Activated T-cell treated with anti-CD3 and anti-CD28 coated beads for 4 hours (primary cell): ENCODE measurements around the gene CFHR4.
"Not testable (repeated sequence)": the region's sequence is repeated elsewhere in the genome, so short reads cannot be mapped to it uniquely, and the experiment has no call there.

ENCODE experiments used
- DNase-seq: peaks from one replicate; pipeline ENCODE4 v3.0.0-alpha.2; 2020

Gene CFHR4

DNA sequence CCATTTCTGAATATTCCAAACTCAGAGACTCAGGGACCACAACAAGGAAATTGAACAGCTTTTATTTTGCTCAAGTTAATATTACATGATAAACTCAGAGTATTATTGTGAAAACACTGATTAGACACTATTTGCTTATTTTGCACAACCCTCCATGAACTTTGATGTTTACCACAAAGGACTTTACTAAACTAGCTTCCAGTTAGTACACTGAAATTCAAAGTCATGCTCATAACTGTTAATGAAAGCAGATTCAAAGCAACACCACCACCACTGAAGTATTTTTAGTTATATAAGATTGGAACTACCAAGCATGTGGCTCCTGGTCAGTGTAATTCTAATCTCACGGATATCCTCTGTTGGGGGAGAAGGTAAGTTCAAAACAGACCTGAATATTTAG is 55.7 kb downstream of the CFHR4 start, which contains the start of gene CFHR2:
Gene CFHR2, plus strand, starts transcription at position 171 of the 400 bp plus-strand sequence. Its CDS starts 143 bp downstream, at position 314.
- DNase-seq: not testable (repeated sequence)

DNA sequence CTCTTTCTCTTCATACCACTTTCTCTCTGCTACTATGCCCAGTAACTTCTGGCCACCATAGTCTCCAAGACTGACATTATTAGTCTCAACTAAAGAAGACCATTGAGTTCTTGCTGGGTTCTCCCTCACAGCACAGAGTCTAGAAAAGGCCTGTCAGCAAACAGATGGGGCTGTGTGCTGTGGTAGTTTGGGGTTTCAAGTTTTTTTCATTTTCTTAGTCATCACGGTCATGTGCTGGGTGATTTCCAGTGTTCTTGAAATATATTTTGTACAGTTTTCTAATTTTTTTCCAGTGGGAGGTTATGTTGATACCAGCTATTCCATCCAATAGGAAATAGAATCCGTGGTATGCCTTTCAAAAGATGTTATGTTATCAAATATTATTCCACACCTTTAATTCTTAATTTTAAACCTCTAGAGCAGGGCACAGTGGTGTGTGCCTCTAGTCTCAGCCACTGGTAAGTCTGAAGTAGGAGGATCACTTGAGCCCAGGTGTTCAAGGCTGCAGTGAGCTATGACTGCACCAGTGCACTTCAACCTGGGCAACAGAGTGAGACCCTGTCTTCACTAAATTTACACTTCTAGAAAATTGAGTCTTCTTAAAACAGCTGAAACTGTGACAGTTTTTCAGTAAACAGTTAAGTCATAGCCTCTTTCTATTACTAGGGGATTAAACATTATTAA is 64.0 kb downstream of the CFHR4 start:
- DNase-seq: no peak

GRCh38 chr1:196954778-196955177 is 66.9 kb downstream of the CFHR4 start:
- DNase-seq: no peak

GRCh38 chr1:196955926-196956325 is 68.1 kb downstream of the CFHR4 start:
- no peak for DNase-seq

DNA sequence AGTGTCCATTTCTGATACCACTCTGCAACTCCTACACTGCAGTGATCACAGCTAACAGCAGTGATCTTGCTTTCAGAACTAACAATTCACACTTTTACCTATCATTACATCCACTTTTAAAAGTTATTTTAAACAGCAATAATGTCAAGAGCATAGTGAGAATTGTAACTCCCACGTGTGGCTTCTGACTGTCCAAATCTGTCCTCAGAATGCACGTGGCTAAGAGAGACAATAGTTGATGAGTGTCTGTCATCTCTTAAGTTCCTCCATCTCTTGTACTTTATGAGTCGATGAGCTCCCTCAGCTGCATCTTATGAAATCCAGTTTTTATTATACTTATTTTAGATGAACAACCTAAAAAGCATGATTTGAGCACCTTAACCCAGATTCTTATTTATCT is 73.0 kb downstream of the CFHR4 start:
- DNase-seq: no peak
